ENCODE measurements around the gene HPSE2.
"Not testable (repeated sequence)": the region's sequence is repeated elsewhere in the genome, so short reads cannot be mapped to it uniquely, and the experiment has no call there.

The HPSE2 gene

DNA sequence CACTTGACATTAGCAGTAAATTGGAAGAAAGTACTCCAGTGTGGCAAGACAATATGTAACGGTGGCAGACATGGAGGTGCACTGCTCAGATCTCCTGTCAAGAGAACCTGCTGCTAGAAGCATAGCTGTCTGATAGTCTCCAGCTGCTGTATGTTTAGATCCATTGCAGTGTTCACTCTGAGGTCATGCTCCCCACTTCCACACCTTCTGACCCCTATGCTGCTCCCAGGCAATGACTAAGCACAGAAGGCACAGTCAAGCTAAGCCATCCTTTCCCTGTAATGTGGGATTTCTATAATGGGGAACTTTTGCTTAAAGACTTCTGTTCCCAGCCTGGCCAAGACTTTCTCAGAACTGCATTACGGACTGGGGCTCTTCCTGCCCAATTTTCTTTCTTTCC lies 315.8 kb downstream of the HPSE2 start:
- DNase-seq (ENCODE audit: low spot score): no peak

DNA sequence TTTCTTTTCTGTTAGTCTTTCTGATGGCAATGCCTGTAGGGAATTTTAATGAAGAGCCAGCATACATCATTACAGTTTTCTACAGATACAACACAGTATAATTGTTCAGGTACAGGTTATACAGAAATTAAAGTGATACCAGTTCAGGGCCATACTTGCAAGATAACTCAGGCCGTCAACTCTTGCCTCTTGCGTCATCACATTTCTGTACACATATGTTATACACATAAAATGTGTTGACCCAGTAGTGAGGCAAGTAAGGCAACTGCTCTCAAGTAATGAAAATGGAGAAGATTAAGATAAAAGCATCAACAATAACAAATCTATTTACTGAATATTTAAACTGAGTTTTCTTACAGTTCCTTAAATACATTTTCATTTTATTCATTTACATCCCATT lies 317.8 kb downstream of the HPSE2 start:
- DNase-seq (ENCODE audit: low spot score): no peak

DNA sequence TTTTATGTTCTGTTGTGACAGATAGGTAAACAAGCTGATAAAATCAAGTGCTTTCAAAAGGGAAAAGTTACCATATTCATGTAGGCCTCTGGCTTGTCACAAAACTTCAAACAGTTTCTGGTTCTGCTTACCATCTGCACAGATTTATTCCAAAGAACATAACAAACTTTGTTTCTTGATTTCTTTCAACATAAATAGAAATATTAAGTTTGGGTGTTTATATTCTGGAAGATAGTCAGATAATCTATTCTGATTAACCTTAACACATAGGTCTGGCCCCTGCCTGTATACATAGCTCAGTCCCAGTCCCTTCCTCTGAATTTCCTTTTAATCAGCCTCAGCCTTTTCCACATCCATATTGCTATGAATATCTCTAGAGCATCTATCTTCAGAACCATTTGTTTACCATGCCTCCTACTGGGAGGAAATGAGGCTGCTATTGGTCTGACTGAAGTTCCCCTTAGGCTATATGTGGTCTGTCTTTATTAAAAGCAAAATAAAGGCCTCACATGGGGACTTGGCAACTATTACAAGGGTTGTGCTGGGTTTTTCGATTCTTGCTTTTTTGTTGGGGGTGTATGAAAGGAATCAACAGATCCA lies 319.0 kb downstream of the HPSE2 start:
- DNase-seq (ENCODE audit: low spot score): no peak

DNA sequence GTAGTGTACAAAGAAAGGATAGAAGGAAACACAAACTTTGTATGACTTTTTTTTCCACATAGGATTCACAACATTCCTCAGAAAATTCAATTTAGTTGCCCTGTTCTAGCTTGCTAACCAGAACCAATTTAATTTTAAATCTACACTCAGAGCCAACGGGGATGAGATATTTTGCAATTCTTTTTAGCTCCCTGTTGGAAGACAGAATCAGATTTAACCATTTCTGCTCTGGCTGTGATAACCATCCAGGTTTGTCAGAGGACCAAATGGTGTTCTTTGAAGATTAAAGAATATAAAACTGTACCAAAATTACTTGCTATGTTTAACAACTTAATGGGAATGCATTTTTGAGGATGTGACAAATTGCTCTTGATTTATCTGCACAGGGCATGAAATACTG lies 319.7 kb downstream of the HPSE2 start:
- no peak for DNase-seq (ENCODE audit: low spot score)

DNA sequence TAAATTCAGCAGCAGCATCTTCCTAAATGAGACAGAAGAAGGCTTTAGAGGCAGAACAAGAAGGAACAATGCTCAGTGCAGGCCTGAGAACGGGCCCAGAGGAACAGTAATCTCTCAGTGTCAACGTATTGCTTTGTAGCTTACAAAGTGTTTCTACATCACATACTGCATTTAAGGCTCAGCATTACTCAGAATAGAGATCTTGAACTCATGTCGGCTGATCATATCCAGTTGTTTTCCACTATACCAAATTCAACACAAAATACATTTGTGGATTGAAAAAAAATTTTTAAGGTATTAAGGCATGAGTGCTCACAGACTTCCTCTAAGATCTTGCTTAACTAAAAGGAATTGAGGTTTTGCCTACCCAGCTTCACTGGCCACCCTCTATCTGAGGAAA lies 325.1 kb downstream of the HPSE2 start:
- DNase-seq (ENCODE audit: low spot score): no peak

DNA sequence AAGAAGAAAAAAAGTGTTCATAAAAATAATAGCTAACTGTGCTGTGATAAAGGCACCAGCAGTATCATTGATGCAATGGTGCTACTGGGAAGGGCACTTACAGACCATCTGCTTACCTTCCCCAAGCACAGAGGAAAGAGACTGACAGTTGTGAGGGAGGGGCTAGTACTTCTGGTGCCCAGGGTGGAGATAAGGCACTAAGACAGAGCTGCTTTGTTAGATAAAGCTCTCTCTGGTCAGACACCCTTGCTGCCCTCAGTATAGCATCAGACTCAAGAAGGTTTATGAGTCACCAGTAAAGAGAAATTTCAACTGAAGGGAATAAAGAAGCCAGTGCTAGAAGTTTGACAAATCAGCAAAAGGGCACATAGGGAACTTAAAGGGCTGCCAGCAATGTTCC lies 325.6 kb downstream of the HPSE2 start:
- no peak for DNase-seq (ENCODE audit: low spot score)

DNA sequence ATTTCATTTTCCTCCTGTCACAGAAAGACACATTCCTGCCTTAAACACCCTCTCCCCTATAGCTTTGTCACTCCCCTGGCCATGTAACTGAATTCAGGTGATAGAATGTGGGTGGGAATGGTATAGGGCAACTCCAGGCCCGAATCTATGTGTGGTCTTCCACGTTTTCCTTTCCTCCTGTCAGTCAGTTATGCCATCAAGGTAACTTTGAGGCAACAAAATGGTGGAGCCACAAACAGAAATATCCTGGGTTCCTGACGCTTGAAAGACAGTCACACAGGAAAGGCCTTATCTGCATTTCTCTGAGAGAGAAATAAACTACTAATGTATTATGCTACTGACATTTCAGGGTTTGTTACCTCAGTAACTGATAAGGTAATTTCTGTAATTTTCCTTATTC lies 326.8 kb downstream of the HPSE2 start:
- no peak for DNase-seq (ENCODE audit: low spot score)

DNA sequence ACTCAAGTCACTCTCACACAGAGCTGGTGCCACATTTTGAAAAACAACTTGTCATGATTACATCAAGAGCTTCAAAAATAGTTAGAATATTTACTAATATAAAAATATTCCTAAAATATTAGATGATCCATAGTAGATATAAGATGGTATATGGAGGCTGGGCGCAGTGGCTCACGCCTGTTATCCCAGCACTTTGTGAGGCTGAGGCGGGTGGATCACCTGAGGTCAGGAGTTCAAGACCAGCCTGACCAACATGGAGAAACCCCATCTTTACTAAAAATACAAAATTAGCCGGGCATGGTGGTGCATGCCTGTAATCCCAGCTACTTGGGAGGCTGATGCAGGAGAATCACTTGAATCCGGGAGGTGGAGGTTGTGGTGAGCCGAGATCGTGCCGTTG lies 327.4 kb downstream of the HPSE2 start:
- DNase-seq (ENCODE audit: low spot score): not testable (repeated sequence)

DNA sequence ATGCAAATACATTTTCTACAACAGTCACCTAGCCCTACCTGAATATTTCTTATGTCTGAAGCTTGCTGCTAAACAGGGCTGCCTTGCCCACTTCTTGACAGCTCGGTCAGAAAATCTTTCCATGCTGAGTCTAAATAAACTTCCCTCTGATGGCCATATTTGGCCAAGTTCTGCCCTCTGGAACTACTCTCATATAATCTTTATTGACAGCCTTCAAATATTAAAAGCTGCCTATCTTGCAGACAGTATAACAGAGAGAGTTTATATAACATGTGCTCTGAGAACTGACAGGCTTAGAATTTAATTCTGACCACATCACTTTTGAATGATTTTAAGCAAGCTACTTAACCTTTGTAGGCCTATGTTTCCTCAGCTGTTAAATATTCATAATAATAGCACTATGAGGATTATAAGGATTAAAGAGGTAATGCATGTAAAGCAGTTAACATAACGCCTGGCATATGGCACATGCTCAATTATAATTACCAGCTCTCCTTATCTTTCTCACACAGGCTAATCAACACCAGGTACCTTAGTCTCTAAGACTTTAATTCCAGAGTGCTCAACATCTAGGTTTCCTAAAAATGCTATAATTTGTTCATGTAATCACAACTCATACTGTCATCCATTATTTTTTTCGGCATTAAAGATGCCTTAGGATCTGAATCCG lies 334.1 kb downstream of the HPSE2 start:
- DNase-seq (ENCODE audit: low spot score): peak; percentile 23

DNA sequence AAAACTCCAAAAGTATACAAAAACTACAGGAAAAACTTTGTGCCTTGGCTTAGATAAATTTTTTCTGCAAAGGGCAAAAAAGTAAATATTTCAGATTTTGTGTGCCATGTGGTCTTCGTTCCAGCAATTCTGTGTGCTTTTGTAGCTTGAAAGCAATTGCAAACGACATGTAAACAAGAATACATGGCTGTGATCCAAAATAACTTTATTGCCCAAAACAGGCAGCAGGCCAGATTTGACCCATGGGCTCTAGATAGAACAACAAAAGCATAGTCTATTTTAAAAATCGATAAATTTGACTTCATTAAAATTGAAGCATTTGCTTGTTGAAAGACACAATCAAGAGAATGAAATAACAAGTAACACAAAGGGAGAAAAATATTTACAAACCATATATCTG lies 336.6 kb downstream of the HPSE2 start:
- DNase-seq (ENCODE audit: low spot score): no peak

DNA sequence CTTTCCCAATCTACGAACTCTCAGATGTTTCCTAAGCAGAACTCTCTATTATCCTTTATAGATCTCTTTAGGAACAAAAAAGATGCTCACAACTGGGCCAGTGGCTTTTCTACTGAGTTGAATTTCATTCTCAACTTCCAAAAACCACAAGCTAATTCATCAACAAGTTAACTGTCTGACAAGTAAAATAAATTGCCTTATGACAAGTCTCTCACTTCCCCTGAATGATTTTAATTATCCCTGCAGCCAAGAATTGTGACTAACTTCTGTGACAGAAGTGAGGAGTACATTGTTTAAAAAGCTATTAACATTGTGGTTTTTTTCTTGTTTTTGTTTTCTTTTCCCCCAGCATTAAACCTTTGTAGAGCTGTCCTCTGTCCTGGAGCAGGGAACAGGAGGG lies 343.1 kb downstream of the HPSE2 start:
- no peak for DNase-seq (ENCODE audit: low spot score)

DNA sequence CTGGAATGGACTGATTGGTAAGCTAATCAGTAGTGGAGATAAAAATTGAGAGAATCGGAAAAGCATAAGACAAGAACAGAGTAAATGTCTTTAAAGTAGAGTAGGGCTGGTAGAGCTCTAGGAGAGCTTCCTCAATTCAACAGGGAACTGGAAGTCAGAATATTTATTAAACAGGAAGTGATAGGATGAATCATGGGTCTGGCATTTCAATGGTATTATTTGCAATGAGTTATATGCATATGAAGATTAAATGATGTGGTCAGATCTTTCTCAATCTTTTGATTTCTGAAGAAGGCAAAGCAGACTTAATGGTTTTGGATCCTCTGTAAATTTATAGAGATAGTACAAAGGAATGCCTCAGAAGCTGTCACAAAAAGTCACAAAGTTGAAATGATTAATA lies 349.0 kb downstream of the HPSE2 start:
- DNase-seq (ENCODE audit: low spot score): no peak

DNA sequence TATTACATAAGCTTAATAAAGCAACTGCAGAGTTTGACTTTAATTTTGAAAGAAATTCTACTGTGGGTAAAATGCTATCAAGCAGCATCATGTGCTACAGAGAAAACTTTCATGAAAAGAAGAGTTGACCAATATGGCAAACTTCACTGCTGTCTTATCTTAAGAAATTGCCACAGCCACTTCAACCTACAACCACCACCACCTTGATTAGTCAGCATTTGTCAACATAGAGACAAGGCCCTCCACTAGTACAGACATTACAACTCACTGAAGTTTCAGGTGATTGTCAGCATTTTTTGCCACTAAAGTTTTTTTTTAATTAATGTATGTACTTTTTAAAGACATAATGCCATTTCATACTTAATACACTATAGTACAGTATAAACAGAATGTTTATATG lies 350.3 kb downstream of the HPSE2 start:
- no peak for DNase-seq (ENCODE audit: low spot score)

DNA sequence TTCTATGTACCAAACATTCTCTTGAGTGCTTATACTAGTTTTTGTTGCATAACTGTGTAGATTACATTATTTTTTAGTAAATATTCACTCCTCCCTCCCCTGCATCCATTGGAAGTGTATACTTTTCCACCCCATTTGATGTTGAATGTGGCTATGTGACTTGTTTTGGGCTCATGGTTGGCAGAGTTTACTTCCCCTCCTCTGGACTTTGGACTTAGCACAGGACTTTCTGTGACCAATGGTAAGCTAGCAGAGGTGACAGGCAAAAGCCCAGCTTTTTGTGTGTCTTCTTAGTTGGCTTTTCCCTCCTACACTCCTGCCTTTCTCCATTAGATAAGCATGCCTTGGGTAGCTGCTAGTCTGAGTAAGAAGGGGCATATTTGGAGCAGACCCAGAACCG lies 353.9 kb downstream of the HPSE2 start:
- DNase-seq (ENCODE audit: low spot score): no peak

DNA sequence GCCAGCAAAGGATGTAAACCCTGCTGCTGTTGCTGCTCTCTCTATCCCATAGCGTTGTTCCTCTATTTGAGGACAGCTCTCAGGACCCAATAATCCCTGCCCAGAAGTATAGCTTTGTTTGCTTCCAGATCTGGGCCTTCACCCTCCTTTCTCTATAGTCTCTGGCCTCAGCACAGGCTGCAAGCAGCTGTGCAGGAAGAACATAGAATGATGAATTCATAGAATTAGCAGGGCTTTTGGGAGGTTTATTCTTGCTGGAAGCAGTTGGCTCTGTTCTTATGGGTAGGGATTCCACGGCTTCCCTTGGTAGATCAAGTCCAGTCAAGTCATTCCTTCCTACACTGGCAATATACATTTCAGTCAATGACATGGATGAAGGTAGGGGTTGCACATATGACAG lies 354.7 kb downstream of the HPSE2 start:
- DNase-seq (ENCODE audit: low spot score): no peak

DNA sequence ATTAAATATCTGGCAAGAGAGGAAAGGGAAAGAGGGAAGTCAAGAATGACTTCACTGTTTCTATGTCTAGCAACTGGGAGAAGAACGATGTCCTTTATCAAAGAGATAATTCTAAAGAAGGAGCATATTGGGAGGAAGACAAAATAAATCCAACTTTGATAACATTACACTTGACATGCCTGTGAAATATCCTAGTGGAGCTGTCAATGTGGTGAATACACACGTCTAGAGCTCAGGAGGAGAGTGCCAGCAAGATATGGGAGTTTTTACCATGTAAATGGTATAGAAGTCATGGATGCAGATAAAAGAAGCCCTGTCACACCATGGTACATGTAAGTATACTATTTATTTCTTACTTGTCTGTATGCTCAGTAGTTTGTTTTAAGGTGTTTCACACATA lies 356.7 kb downstream of the HPSE2 start:
- DNase-seq (ENCODE audit: low spot score): no peak

DNA sequence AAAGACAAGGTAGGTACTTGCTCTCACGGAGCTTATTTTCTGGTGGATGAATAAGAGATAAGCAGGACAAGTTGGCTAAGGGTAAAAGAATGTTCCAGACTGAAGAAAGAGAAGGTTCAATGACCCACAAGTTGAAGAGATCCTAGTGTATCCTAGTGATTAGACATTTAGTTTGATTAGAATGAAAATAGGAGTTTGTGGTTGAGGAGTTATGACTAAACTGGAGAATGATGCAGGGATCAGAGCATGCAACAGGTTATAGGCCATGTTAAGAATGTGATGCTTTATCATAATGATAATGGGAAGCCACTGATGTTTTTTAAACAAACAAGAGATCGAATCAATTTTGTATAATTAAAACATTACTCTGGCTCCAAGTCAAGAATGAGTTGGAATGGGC lies 357.2 kb downstream of the HPSE2 start:
- no peak for DNase-seq (ENCODE audit: low spot score)

DNA sequence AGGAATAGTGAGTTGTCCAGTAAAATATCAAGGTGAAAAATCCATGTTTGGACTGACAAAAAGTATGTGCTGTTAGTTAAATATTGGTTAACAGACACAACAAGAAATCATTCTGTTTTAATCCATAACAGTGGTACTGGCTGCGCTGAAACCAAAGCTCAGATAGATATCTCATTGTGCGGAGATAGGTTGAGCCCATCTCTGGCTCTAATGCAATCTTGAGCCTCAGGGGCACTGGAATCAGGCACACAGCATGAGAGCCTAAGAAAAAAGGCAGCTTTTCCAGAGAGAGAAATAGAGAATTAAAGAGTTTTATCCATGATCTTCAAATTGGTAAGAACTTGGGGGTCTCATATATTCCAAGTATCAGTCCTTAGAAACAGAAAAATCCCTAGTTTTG lies 373.7 kb downstream of the HPSE2 start:
- DNase-seq (ENCODE audit: low spot score): no peak

DNA sequence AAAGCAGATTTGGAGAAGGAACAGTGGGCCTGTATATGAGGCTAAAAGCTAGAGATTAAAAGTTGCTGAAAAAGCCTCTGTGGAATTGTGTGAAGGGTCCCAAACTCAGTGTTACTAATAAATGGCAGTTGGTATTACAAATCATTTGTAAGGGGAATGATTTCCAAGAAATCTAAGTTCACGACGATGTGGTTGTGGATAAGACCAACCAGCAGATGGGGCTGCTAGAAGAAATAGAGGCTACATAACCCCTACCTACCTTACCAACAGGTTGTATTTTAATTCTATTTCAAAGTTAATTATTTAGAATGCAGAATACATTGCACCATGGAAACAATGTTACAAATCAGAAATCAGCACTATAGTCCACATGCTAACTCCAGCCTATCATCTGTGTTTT lies 377.1 kb downstream of the HPSE2 start:
- no peak for DNase-seq (ENCODE audit: low spot score)

DNA sequence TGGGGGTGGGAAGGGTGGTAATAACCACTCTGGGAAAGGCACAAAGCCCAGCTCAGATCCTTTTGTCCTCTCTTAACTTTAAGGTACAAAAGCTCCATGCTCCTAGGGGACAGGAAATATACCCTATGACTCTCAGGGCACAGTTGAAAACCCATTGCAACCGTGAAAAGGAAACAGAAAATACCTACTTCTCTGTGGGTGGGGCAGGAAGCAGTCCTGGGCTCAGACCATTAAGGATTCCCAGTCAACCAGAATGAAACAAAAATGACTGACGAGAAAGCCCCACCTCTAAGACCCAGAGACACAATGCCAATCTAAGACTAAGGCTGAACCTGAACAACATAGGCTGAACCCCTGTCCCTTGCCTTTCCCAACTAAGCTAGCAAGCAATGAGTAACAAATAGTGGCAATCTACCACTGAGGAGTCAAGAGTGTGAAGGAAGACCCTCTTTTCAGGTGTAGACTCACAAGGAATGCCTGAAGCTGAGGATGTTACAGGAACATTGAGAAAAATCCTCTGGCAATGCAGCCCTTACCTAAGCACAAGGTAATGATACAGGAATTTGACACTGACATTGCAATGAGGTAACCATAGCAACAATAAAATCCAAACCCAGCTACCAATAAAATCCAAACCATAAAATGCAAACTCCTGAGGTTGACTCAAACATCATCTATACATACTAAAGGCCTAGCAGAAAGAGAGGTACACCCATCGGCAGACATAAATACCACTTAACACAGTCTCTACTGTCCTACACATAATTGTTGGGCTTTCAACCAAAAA lies 380.1 kb downstream of the HPSE2 start:
- no peak for DNase-seq (ENCODE audit: low spot score)

DNA sequence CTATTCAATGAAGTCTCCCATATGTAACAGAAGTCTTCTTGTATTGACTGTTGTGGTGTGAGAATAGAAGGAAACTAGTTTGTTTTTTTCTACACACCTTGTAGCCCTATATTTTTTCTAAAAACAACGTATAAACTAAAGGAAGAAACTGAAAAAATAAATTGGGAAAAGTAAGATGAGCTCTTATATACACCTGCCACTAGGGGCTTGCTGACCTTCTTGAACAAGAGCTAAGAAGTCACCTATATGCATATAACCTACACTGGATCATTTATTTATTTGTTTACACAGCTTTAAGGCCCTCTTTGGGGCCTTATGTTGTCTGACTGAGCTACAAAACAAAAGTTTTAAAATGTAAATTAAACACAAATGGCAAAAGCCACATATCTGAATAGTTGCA lies 383.0 kb downstream of the HPSE2 start:
- no peak for DNase-seq (ENCODE audit: low spot score)

DNA sequence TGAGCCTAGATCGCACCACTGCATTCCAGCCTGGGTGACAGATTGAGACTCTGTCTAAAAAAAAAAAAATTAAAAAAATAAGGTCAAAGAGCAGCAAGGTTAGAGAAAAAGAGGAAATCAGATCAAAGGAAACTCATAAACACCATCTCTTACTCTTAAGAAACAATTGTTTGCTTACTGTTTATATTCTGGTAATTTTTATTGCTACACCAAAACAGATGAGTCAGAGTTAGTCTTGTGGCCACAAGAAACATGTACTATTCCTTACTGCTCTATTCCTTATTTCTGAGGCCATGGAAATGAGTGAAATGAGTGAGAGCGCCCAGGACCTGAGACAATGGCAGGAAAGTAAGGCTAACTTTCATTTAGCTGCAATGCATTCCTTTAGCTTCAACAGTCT lies 387.3 kb downstream of the HPSE2 start:
- no peak for DNase-seq (ENCODE audit: low spot score)

DNA sequence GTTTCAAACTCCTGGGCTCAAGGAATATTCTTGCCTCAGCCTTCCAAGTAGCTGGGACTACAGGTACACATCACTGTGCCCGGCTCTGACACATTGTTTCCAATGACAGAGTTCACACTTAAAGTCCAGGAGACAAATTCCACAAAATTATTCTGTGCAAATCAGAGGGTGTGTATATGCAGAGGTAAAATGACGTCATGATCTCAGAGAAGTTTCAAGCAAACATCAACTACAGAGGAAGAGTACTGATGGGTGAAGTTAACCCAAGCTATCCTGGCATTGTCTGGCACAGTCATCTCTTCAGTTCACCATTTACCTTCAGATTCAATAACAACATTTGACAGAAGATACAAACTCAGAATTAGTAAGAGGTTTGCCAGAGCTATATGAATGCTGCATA lies 388.9 kb downstream of the HPSE2 start:
- no peak for DNase-seq (ENCODE audit: low spot score)

DNA sequence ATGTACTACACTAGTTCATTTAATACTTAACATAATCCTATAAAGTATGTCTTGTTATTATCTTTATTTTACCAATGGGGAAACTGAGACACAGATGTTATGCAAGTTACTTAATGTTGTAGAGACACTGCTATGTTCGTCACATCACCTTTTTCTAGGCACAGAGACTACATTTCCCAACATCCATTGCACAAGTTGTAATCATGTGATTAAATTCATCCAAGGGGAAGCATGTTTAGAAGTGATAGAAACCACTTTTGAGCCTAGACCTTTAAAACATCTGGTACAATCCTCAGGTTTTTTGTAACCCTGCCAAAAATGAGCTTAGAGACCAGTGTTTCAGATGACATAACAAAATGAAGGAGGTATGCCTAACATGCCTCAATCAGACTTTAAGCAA lies 402.1 kb downstream of the HPSE2 start:
- DNase-seq (ENCODE audit: low spot score): no peak
